Upper lobe of left lung (tissue), 4 donors: ENCODE data around the gene CACNA1H.

Source experiments
- CTCF ChIP-seq, 6 experiments: fragments of 450-650 bp in 4 of 6; fragments of 200-600 bp in 2 of 6; sonication (generic) in 2 of 6; IDR thresholded peaks; one replicate each; pipeline ENCODE4 v1.5.1; 2016 to 2019; ENCODE audit warnings: antibody characterized with exemption in 6 of 6
- POLR2A ChIP-seq, 4 donors: fragments of 450-650 bp; IDR thresholded peaks; one replicate each; pipeline ENCODE4 v1.5.1; 2016 to 2017; ENCODE audit warnings: antibody characterized with exemption in 4 of 4, mild to moderate bottlenecking in 2 of 4
- POLR2AphosphoS5 ChIP-seq, 2 donors: sonication (generic); formaldehyde crosslinking; IDR thresholded peaks; one replicate each; pipeline ENCODE4 v1.5.1; 2017; ENCODE audit warnings: antibody characterized with exemption in 2 of 2

- no peak for TF ChIP-seq CTCF (IDR thresholded peaks at IDR 0.05)
- no peak for TF ChIP-seq POLR2AphosphoS5 (IDR thresholded peaks at IDR 0.05)
- TF ChIP-seq POLR2A (IDR thresholded peaks at IDR 0.05): no peak
These were observed 118.4 kb downstream of the CACNA1H start for GRCh38 chr16:1271380-1271723.
